Sigmoid colon (tissue), 4 donors: Measurements from ENCODE around the gene PREP.

Source experiments
- CTCF ChIP-seq, 4 experiments: fragments of 450-650 bp in 3 of 4; fragments of 200-600 bp in 1 of 4; IDR thresholded peaks; one replicate each; pipeline ENCODE4 v1.5.1; 2016 to 2019; ENCODE audit warnings: antibody characterized with exemption in 4 of 4, mild to moderate bottlenecking in 3 of 4, moderate library complexity in 2 of 4
- EP300 ChIP-seq, 4 donors: sonication (generic); formaldehyde crosslinking; IDR thresholded peaks; one replicate each; pipeline ENCODE4 v1.6.1; 2017; ENCODE audit warnings: antibody characterized with exemption in 4 of 4

DNA sequence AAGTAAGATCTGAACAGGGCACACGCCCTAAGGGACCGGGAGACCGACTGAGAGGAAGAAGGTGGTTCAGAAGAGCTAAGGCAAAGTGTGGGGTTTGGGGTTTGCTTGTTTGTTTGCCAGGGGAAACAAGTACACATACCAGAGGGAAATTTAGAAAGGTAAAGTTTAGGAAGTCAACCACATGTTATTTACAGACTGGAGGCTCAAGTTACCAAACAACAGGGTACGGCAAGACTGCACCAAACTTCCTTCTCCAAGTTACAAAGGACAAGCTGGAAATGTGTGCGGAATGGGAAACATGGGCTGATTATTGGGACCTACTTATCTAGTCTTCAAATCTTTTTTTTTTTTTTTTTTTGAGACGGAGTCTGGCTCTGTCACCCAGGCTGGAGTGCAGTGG is 11.2 kb downstream of the PREP start:
- TF ChIP-seq CTCF (IDR thresholded peaks at IDR 0.05) (no peak), EP300 (IDR thresholded peaks at IDR 0.05) (no peak)
